SK-N-SH treated with all-trans-retinoic acid at 6 μM for 48 hours (cell line): Measurements from ENCODE around the gene IGF1.

Experiments used
- ATAC-seq: fragments of 200-7000 bp; cut with Tn5 transposase; 3 replicates; pipeline ENCODE4 v1.9.1; 2020; ENCODE audit warnings: mild to moderate bottlenecking, moderate library complexity
- ARNTL ChIP-seq: fragments of 450-650 bp; formaldehyde crosslinking; IDR thresholded peaks from 2 replicates; pipeline ENCODE4 v1.5.0; 2020; ENCODE audit warnings: low read depth, mild to moderate bottlenecking, moderate library complexity, borderline replicate concordance
- BACH2 ChIP-seq: fragments of 250-450 bp; sonication (Bioruptor Pico); IDR thresholded peaks from 2 replicates; pipeline ENCODE4 v1.9.0; 2021; ENCODE audit warnings: mild to moderate bottlenecking, borderline replicate concordance
- CREB5 ChIP-seq: fragments of 250-450 bp; sonication (Bioruptor Pico); IDR thresholded peaks from 2 replicates; pipeline ENCODE4 v1.5.1; 2020; ENCODE audit warnings: low read depth, mild to moderate bottlenecking, moderate library complexity
- CSDC2 ChIP-seq: fragments of 250-450 bp; sonication (Bioruptor Pico); IDR thresholded peaks from 2 replicates; pipeline ENCODE4 v1.5.0; 2020; ENCODE audit warnings: mild to moderate bottlenecking, moderate library complexity
- ESRRG ChIP-seq: fragments of 250-450 bp; sonication (Bioruptor Pico); IDR thresholded peaks from 2 replicates; pipeline ENCODE4 v1.6.1; 2021; ENCODE audit warnings: mild to moderate bottlenecking
- ISL1 ChIP-seq: fragments of 250-450 bp; sonication (Bioruptor Pico); IDR thresholded peaks from 2 replicates; pipeline ENCODE4 v2.1.2; 2022; ENCODE audit warnings: mild to moderate bottlenecking, moderate library complexity
- OSR1 ChIP-seq: fragments of 250-450 bp; sonication (Bioruptor Pico); IDR thresholded peaks from 2 replicates; pipeline ENCODE4 v1.8.0; 2022; ENCODE audit warnings: moderate library complexity, mild to moderate bottlenecking, inconsistent platforms
- POU6F1 ChIP-seq: fragments of 250-450 bp; sonication (Bioruptor Pico); IDR thresholded peaks from 2 replicates; pipeline ENCODE4 v1.8.0; 2021; ENCODE audit warnings: low read depth, mild to moderate bottlenecking, moderate library complexity, borderline replicate concordance
- PPARA ChIP-seq: fragments of 250-450 bp; sonication (Bioruptor Pico); IDR thresholded peaks from 2 replicates; pipeline ENCODE4 v1.5.0; 2020; ENCODE audit warnings: mild to moderate bottlenecking, borderline replicate concordance
- RARB ChIP-seq: fragments of 250-450 bp; sonication (Bioruptor Pico); IDR thresholded peaks from 2 replicates; pipeline ENCODE4 v1.8.0; 2021; ENCODE audit warnings: mild to moderate bottlenecking, moderate library complexity
- SNAI2 ChIP-seq: fragments of 250-450 bp; sonication (Bioruptor Pico); IDR thresholded peaks from 2 replicates; pipeline ENCODE4 v1.5.0; 2020; ENCODE audit warnings: mild to moderate bottlenecking, moderate library complexity
- TCF4 ChIP-seq: fragments of 250-450 bp; sonication (Bioruptor Pico); IDR thresholded peaks from 2 replicates; pipeline ENCODE4 v1.8.0; 2021; ENCODE audit warnings: mild to moderate bottlenecking, moderate library complexity, borderline replicate concordance
- TOX ChIP-seq: fragments of 250-450 bp; sonication (Bioruptor Pico); IDR thresholded peaks from 2 replicates; pipeline ENCODE4 v1.8.0; 2021; ENCODE audit warnings: mild to moderate bottlenecking, moderate library complexity, borderline replicate concordance
- ZC3H10 ChIP-seq: fragments of 250-450 bp; sonication (Bioruptor Pico); IDR thresholded peaks from 2 replicates; pipeline ENCODE4 v1.5.1; 2021; ENCODE audit warnings: mild to moderate bottlenecking, moderate library complexity
- ZFP3 ChIP-seq: fragments of 250-450 bp; sonication (Bioruptor Pico); IDR thresholded peaks from 2 replicates; pipeline ENCODE4 v1.5.0; 2020; ENCODE audit warnings: mild to moderate bottlenecking, moderate library complexity
- ZFP30 ChIP-seq: fragments of 450-650 bp; formaldehyde crosslinking; IDR thresholded peaks from 2 replicates; pipeline ENCODE4 v1.5.0; 2022; ENCODE audit warnings: mild to moderate bottlenecking, moderate library complexity
- ZNF565 ChIP-seq: fragments of 450-650 bp; formaldehyde crosslinking; conservative IDR thresholded peaks from 2 replicates; pipeline ENCODE4 v1.5.0; 2020; ENCODE audit warnings: low read depth, mild to moderate bottlenecking, moderate library complexity
- ZNF70 ChIP-seq: fragments of 450-650 bp; formaldehyde crosslinking; IDR thresholded peaks from 2 replicates; pipeline ENCODE4 v1.5.0; 2020; ENCODE audit warnings: mild to moderate bottlenecking, moderate library complexity
- ZNF8 ChIP-seq: fragments of 450-650 bp; formaldehyde crosslinking; IDR thresholded peaks from 2 replicates; pipeline ENCODE4 v1.5.0; 2020; ENCODE audit warnings: mild to moderate bottlenecking, moderate library complexity
- TF ChIP-seq, protein P1 (sequence below): fragments of 250-450 bp; sonication (Bioruptor Pico); IDR thresholded peaks from 2 replicates; pipeline ENCODE4 v1.5.0; 2020; ENCODE audit warnings: mild to moderate bottlenecking, moderate library complexity

The IGF1 gene

DNA sequence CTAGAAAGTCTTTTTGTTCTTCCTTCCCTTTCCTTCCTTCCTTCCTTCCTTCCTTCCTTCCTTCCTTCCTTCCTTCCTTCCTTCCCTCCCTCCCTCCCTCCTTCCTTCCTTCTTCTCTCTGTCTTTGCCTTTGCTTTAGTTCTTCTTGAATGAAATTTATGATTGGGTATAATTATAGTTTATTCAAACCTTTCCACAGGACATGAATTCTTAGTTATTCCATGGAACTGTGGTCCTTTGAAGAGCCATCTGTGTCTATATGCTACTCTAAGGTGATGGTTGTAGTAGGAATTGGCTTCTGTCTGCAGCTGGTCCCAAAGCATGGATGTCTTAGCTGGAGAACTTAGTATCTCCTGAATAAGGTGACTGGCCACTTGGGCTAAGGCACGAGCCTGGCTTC is 64.8 kb downstream of the IGF1 start (continued):
- TF ChIP-seq BACH2 (CRISPR knock-in tag) (no peak), RARB (CRISPR knock-in tag) (no peak), ZNF8 (CRISPR knock-in tag) (no peak)

DNA sequence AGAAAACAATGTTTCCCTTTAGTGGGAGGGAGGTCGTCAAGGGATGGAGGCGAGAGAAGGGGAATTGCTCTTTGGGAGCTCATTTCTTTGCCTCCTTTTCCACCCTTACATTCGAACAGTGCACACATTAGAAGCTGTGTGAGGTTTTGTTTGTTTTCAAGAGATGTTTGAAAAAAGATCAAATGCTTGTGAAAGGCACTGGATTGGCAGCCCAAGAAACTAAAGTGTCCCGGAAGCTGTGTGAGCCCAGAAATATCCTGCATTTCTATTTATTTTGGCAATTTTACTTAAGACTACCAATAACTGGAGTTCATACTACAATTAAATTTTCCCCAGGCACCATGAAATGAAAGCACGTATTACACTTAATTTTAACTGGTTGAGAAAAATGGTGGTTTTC is 67.0 kb downstream of the IGF1 start:
- TF ChIP-seq ESRRG (no peak), PPARA (CRISPR knock-in tag) (no peak), ZFP3 (CRISPR knock-in tag) (no peak), ARNTL (no peak), ISL1 (CRISPR knock-in tag) (no peak), TOX (CRISPR knock-in tag) (no peak), SNAI2 (no peak), CSDC2 (no peak), POU6F1 (CRISPR knock-in tag) (no peak), TCF4 (no peak), OSR1 (CRISPR knock-in tag) (no peak)
- TF ChIP-seq, protein P1, sequence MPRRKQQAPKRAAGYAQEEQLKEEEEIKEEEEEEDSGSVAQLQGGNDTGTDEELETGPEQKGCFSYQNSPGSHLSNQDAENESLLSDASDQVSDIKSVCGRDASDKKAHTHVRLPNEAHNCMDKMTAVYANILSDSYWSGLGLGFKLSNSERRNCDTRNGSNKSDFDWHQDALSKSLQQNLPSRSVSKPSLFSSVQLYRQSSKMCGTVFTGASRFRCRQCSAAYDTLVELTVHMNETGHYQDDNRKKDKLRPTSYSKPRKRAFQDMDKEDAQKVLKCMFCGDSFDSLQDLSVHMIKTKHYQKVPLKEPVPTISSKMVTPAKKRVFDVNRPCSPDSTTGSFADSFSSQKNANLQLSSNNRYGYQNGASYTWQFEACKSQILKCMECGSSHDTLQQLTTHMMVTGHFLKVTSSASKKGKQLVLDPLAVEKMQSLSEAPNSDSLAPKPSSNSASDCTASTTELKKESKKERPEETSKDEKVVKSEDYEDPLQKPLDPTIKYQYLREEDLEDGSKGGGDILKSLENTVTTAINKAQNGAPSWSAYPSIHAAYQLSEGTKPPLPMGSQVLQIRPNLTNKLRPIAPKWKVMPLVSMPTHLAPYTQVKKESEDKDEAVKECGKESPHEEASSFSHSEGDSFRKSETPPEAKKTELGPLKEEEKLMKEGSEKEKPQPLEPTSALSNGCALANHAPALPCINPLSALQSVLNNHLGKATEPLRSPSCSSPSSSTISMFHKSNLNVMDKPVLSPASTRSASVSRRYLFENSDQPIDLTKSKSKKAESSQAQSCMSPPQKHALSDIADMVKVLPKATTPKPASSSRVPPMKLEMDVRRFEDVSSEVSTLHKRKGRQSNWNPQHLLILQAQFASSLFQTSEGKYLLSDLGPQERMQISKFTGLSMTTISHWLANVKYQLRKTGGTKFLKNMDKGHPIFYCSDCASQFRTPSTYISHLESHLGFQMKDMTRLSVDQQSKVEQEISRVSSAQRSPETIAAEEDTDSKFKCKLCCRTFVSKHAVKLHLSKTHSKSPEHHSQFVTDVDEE: no peak
- ATAC-seq: no peak

- ATAC-seq: no peak
- no peak for TF ChIP-seq CREB5
- no peak for TF ChIP-seq CSDC2
- TF ChIP-seq ZNF565 (CRISPR knock-in tag): no peak
- TF ChIP-seq TOX (CRISPR knock-in tag): no peak
- no peak for TF ChIP-seq ESRRG
- no peak for TF ChIP-seq PPARA (CRISPR knock-in tag)
- no peak for TF ChIP-seq ZNF70 (CRISPR knock-in tag)
- TF ChIP-seq OSR1 (CRISPR knock-in tag): no peak
- no peak for TF ChIP-seq ZFP3 (CRISPR knock-in tag)
- TF ChIP-seq ZFP30 (CRISPR knock-in tag): no peak
- no peak for TF ChIP-seq ARNTL
- TF ChIP-seq ZC3H10 (CRISPR knock-in tag): no peak
- TF ChIP-seq, protein P1: no peak
- TF ChIP-seq TCF4: no peak
These were observed 69.9 kb downstream of the IGF1 start for GRCh38 chr12:102410511-102410910.

GRCh38 chr12:102408487-102409297 is 71.7 kb downstream of the IGF1 start:
- ATAC-seq: no peak
- no peak for TF ChIP-seq CSDC2
- no peak for TF ChIP-seq ARNTL
- no peak for TF ChIP-seq POU6F1 (CRISPR knock-in tag)
- no peak for TF ChIP-seq OSR1 (CRISPR knock-in tag)
- no peak for TF ChIP-seq ZFP3 (CRISPR knock-in tag)
- no peak for TF ChIP-seq ZC3H10 (CRISPR knock-in tag)
- TF ChIP-seq PPARA (CRISPR knock-in tag): no peak
- TF ChIP-seq, protein P1: no peak
